HG02884 (cell line): ENCODE results near the gene EVA1A.

Experiments
- ATAC-seq: cut with Tn5 transposase; IDR thresholded peaks from one replicate; pipeline ENCODE4 v1.9.1; 2021; ENCODE audit warnings: mild to moderate bottlenecking, moderate library complexity; ENCODE audit not compliant: unreplicated experiment

The EVA1A gene

DNA sequence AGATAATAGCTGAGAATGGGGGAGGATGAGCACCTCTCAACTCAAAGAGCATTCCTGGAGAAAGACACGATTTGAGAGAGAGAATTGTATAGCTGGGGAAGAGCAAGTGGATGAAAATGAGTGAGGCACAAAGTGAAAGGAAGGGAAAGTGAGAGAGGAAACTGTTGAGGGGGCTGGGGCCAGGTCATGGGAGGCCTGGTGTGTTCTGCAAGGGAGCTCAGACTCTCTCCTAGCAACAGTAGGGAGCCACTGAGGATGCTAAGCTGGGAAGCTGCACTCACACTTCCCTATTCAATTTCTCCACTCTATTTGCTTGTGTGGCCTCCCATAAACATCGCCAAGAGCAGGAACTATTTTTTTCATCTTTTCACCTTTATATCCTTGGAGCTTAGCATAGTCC lies 14.8 kb downstream of the EVA1A start:
- no peak for ATAC-seq

GRCh38 chr2:75545387-75545786 lies 15.4 kb downstream of the EVA1A start:
- ATAC-seq, result no peak

GRCh38 chr2:75543446-75543845 lies 17.3 kb downstream of the EVA1A start:
- no peak for ATAC-seq

GRCh38 chr2:75541430-75541829 lies 19.3 kb downstream of the EVA1A start:
- no peak for ATAC-seq

DNA sequence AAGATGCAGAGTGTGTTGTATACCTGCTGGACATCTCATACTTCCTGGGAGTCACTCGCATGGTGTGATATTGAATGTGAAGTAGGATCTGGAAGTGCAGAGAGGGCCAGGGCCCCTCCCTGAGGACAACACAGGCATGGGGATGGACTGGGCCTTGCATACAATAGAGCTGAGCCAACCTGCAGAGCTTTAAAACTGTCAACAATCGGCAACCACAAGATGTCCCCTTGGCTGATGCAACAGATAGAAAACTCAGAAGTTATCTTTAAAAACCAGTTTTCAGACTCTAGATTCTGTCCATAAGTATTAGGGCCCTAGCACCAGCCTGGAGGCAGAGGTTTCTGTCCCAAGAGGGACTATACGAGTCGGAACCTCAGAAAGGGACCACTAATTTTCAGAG lies 19.7 kb downstream of the EVA1A start:
- ATAC-seq, result no peak

GRCh38 chr2:75539955-75540716 lies 20.6 kb downstream of the EVA1A start:
- ATAC-seq, result no peak

GRCh38 chr2:75538521-75539490 lies 21.9 kb downstream of the EVA1A start:
- ATAC-seq, result no peak

GRCh38 chr2:75537658-75538057 lies 23.1 kb downstream of the EVA1A start:
- no peak for ATAC-seq

GRCh38 chr2:75533135-75533534 lies 27.6 kb downstream of the EVA1A start:
- ATAC-seq, result no peak

- no peak for ATAC-seq
Measured at GRCh38 chr2:75532488-75532887, 28.3 kb downstream of the EVA1A start.

- ATAC-seq, result no peak
Measured at GRCh38 chr2:75528221-75528977, 32.3 kb downstream of the EVA1A start.

DNA sequence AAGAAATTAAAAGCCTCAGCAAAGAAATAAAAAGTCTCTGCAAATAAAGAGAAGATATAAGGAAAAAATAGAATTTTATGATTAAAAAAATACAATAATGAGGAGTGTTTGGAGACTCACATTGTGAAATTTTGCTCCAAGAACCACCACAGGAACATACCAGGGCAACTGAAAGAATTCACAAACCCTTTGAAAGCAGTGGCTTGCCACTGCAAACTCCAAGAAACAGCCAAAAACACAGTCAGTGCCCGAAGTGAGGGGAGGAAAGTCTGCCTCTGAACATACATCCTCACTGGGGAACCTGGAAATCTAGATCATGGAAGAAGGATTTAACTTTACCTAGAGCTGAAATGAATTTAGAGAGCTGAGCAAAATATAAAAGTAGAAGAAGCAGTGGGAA lies 33.1 kb downstream of the EVA1A start:
- no peak for ATAC-seq

DNA sequence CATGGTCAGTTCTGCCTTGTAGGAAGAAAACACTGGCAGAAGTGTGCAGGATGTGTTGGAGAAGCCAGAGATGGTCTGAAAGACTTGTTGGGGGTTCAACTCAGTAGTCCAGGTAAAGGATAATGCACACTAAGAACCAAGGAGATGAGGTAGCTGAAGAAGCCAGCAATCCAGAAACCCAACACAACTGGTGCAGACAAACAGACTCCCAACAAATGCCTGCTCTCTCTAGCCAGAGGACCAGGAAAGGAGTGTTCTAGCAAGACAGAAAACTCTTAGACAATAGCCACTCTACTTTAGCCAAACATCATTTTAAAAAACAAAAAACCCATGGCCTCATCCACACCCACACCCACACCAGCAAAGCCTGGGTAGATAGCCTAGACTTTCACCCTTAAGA lies 33.9 kb downstream of the EVA1A start:
- no peak for ATAC-seq

GRCh38 chr2:75525434-75526310 lies 35.1 kb downstream of the EVA1A start:
- ATAC-seq, result no peak

DNA sequence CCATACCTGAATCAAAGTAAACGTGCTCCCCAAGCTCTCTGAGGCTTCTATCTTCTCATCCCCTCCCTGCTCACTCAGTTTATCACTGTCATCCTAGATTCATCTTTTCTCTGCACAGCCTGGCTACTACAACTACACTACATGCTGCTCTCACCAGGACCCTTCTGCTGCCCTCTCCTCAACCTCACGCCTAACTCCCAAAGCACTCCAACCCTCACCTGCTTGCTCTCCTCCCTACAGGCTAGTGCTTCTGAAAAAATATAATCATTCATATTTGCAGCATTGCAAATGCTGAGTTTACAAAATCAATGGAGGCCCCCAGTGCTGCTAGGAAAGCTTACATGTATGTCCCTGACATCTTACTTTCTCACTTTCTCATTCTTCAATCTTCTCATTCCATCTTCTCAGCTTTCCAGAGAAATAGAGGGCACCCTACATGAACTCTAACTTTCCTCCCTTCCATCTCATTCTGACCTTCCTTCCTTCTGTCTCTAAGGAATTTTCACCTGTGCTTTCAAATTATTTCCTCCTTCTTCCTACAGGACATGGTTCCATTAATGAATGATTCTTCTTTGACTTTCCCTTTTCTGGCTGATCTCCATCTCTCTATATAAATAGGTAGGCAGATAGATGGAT lies 36.3 kb downstream of the EVA1A start:
- ATAC-seq, result no peak

DNA sequence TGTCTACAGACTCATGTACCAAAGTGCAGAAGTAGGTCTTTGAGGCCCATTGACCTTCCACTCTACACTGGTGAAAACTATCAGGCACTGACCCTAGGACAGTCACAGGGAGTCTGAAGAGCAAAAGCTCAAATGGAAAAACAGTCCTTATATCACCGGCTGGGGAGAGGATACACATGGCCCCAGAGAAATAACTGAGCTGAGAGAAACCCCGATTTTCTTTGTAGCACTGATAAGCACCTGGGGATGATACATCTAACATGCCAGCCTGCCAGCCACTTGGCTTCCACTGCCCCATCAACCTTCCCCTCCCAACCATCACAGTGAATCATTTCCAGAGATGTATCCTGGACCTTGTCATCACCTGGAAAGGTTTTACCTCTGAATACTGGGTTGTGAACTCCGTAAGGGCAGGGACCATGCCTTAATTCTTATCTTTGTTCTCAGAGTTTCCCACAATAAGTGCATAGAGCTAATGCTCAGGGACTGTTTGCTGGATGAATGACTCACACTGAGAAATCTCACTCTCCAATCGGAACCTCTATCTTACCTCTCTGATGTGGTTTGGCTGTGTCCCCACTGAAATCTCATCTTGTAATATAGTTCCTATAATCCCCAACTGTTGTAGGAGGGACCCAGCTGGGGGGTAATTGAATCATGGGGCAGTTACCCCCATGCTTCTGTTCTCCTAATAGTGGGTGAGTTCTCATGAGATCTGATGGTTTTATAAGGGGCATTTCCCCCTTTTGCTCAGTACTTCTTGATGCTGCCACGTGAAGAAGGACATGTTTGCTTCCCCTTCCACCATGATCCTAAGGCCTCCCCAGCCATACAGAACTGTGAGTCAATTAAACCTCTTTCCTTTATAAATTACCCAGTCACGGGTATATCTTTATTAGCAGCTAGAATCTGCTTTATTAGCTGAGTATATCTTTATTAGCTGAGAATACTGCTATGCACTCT lies 37.1 kb downstream of the EVA1A start:
- peak; percentile 85 for ATAC-seq

DNA sequence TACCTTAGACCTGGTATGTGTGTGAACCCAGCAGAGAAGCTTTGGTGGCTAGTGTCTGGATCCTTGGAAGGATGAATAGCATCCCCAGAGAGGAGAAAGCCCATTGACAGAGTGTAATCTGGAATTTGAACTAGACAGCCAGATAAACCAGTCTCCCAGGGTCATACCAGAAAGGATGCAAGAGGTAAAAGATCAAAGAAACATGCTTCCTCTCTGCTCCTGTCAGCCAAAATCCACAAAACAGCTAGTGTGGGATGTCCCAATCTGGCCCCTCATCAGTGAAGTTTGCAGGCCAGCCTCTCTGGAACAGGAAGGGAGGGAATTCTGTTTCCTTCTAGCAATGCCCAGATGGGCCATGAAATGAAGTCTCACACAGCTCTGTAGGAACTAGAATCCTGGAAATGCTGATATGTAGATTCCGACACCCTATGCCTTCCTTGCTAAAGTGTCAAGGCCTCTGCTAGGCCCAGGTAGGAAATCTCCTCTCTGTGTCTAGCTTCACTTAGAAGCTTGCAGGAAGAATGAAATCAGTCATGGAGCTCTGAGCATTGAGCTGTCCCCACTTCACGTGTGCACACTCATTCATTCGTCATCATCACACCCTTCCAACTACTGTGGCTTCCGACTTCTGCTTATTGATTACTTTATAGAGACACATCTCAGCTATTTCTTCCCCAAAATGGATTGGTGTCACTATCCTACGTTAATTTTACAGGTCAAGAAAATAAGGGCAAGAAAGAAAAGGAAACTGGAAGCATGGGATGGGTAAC lies 38.0 kb downstream of the EVA1A start:
- no peak for ATAC-seq
